Fibroblast of upper back skin (primary cell): Measurements from ENCODE around the gene DARS1.

ENCODE experiments used
- DNase-seq: peaks from one replicate; pipeline ENCODE4 v3.0.0-alpha.2; 2013

DARS1 gene

DNA sequence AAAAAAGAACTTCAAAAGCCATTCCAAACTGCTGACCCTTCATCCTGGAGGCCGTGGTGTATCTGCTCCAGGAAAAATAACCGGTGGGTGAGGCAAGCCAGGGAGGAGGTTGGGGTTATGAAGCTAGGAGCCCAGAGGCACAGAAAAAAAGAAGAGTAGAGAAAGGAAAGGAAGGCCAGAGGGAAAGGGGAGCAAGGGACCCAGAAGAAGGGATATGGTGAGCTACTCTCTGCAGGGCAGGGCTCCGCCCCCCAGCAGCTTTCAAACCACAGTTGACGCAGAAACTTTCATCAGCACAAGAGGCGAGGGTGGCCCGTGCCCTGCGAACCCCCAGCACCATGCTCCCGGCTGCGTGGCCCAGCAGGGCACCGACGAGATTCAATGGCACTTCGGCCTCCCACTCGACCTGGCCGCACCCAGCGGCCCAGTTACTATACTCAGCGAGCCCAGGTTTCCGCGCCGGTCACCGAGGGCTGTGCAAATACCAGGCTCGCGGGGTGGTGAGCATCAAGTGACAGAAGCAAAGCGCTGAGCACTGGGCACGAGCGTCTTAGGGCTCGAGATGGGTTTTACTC is 109.8 kb downstream of the DARS1 start:
- peak; percentile 60 for DNase-seq

DNA sequence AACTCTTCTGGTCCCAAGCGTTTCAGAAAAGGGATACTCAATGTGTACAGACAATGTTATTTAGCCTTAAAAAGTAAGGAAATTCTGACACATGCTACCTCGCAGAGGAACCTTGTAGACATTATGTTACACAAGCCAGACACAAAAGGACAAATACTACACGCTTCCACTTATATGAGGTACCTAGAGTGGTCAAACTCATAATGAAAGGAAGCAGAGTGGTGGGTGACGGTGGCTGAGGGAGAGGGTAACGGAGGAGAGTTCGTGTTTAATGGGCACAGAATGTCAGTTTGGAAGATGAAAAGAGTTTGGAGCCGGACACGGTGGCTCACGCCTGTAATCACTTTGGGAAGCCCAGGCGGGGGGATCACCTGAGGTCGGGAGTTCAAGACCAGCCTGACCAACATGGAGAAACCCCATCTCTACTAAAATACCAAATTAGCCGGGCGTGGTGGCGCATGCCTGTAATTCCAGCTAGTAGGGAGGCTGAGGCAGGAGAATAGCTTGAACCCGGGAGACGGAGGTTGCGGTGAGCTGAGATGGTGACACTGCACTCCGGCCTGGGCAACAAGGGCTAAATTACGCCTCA is 110.6 kb downstream of the DARS1 start:
- DNase-seq, result no peak

DNA sequence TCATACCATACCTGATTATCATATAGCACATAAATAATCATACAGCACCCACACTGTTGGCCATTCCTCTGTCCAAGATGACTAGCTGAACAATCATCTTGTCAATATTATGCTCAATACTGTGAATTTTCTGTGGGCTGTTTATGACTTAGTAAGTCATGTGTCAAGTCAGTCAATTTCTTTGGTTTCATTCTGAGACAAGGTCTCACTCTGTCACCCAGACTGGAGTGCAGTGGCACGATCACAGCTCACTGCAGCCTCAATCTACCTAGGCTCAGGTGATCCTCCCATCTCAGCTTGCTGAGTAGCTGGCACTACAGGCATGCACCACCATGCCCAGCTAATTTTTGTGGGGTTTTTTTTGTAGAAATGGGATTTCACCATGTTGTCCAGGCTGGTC is 114.9 kb downstream of the DARS1 start:
- no peak for DNase-seq

DNA sequence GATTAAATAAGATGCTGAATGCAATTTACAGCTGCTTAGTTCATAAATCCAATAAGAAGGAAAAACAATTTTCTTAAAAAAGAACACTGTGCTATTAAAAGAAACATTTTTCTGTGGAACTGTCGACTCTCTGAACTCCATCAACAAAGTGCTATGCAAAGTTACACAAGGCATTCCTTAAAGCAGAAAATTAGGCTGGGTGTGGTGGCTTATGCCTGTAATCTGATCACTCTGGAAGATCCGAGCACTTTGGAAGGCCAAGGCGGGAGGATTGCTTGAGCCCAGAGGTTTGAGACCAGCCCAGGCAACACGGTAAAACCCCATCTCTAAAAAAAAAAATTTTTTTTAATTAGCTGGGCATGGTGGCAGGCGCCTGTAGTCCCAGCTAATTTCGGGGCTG is 122.2 kb downstream of the DARS1 start:
- DNase-seq, result no peak

DNA sequence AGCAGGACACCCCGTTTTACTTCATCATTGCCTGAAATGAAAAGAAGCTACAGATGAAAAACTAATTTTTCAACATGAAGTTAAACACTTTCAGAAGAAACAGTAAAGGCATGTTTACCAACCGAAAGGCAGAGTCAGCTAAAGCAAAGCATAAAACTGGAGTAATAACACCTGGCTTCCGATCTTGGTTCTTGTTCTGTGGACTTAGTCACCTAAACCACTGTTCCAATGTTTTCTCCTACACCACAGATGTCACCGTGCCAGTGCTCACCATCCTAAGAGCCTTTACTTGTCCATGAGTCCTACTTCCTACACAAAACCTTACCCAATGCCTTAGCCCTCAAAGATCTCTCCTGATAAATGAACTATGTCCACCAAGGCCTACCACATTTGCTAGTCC is 122.7 kb downstream of the DARS1 start:
- DNase-seq, result no peak
